ENCODE data around the gene ZNF609.

Gene ZNF609

DNA sequence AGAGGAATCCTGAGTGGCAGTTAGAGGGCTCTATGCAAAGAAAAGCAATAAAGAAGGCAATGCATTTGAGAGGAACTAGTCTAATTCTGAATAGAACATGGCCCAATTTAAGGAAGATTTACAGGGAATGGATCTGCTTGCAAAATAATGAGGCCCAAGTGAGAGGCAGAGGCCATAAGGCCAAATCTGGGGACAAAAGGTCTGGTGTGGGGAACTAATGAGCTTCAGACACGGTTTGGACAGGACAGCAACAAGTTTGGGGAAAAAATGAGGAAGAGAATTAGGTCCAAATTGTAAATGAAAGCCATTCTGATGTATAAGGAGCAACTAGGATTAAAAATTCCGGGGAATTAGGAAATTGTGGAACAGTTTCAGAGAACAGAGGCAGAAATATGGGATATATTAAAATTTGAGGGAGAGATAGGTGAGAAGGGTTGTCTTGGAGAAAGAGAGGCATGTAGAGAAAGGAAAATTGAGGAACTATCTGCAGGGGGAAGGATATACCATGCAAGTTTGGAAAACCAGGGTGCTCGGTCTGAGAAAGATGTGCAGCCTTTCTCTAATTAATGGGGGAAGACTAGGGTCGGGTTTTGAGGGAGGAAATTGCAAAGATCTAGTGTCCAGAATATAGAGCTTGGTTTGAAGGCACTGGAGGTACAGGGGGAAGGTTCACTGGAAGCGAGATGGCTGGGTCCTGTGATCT, 241.3 kb downstream of the ZNF609 start:
- DNase-seq, result no peak

DNA sequence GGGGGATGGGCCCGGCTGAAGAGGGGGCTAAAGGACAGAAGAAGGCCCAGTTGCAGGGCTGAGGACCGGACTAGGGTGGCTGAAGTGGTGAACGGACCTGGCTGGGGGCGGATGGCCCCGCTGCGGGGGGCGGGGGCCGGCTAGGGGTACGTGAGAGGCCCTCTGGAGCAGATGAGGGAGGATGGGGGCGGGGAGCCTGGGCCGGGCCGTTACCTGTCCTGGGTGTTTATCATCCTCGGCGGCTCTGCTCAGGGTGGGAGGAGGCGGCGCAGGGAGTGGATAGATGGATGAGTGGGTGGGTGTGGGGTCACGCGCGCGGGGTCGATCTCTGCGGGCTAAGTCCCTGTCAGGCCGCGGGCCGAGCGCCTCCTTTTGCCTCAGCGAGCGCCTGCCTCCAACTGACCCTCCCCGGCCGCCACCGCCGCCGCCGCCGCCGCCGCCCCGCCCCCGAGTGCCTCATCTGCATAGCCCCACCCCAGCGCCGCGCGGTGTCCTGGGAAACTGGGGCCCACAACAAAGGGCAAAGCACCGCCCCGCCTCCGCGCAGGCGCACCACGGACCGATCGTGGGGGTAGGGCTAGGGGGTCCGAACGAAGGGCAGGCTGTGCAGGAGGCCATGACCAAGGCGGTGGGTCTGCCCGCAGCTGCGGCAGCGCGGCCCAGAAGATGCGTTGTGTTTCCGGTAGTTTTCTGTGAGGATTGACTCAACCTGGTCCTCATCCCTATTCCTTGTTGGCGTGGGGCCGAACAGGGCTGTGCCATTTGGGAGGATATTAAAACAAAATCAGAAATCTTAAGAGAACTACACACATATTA, 242.6 kb downstream of the ZNF609 start:
- peak; percentile 99 for DNase-seq

DNA sequence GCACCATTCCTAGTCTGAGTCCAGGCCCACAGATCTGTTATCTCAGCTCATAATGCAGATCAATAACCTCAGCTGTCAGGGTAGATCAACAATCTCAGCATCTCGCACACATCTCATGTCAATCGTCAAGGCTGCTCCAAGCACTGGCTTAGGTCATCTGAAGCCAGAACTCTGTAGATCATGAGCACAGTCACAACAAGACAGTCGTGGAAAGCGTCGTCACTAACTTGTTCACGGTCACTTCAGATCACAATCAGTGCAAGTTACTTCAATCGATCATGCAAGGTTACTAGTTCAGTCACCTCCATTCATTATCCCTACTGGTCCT, 243.2 kb downstream of the ZNF609 start:
- no peak for DNase-seq

DNA sequence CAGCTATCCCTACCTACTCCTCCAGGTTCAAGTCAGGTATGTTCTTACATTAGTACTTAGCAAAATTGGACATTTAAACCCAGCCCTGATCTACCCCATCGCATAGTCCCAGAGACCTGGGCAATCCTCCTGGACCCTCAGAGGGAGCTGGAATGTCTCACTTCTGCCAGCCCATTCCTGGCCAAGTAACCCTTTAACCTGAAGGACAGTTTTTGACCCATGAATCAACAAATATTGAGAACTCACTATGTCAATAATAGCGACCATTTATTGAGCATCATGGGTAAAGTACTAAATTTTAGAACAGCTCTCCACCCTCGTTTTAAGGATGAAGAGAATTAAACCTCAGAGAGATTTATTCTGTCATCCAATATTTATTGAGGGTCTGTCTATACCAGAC, 244.6 kb downstream of the ZNF609 start:
- no peak for DNase-seq

DNA sequence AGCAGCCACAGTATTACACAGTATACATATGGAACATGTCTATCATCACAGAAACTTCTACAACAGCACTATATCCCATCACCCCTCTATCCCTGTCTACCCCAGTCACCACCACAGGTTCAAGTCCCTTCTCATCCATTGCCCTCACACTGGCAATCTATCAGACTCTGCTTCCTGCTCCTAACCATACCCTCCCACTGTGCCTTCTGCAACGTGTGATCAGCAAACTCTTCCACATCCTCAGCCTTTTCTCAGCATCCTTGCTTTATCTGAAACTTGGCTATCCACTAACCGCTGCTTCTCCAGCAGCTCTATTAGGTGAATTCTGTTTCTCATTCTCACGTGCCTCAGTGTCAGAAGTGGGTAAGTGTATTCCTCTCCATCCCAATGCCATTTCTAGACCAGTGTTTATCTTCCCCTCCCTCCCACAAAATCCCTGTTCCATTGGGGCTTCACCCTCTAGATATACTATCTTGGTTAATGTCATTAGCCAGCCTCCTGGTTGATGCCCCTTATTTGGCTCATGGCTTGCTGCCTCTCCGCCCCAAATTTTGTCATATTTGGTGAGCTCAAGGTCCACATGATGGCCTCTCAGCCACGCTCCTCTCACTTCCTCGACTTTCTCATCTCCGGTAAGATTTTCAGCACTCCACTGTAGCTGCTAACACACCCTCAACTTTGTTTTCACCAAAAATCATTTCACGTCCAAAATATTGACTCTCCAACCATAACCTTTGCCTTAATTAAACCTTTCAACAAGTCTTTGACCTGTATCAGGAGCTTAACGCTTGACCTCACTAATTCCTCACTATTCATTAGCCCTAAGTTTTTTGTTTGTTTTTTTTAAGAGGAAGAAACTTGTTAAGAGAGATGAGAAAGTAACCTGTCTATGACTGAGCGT, 245.9 kb downstream of the ZNF609 start:
- no peak for DNase-seq

DNA sequence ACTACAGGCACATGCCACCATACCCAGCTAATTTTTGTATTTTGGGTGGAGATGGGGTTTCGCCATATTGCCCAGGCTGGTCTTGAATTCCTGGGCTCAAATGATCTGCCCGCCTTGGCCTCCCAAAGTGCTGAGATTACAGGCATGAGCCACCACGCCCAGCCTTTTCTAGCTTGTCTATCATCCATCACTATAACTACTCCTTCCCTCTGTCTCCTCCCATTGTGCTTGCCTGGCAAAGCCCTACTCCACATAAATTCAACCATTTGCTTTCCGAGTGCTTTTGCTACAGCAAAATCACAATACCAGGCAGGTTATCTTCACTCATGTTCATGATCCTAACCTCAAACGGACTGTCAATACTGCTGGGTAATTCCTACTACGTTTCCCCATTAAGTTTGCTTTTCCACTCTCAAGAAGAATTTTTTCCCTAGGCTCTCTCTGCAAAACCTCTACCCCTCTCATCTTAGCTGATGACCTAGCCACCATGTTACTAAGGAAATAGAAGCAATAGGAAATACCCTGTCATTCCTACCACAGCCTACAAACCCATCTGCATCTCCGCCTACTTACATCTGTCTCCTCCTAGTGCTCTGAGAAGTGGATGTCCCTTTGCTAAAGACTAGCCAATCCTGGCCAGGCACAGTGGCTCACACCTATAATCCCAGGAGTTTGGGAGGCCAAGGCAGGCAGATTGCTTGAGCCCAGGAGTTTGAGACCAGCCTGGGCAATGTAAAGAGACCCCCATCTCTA, 250.5 kb downstream of the ZNF609 start:
- no peak for DNase-seq

DNA sequence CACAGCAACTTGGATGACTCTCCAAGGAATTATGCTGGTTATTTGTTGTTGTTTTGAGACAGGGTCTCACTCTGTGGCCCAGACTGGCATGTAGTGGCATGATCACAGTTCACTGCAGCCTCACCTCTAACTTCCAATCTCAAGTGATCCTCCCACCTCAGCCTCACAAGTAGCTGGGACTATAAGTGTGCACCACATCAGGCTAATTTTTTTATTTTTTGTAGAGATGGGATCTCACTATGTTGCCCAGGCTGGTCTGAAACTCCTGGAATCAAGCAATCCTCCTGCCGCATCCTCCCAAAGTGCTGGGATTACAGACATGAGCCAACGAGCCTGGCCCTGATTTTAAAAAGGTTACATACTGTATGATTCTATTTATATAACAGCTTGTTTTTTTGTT, 252.0 kb downstream of the ZNF609 start:
- DNase-seq, result no peak

DNA sequence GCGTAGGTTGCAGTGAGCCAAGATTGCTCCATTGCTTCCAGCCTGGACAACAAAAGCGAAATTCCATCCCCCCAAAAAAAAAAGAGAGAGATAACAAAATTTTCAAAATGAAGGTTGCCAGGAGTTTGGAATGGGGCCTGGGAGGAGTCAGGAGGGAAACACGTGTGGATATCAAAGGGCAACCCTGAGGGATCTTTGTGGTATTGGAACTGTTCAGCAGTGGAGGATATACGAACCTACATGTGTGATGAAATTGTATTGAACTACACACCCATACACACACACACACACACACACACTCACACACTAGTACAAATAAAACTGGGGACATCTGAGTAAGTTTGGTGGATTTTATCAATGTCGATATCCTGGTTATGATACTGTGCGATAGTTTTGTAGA, 253.2 kb downstream of the ZNF609 start:
- no peak for DNase-seq

DNA sequence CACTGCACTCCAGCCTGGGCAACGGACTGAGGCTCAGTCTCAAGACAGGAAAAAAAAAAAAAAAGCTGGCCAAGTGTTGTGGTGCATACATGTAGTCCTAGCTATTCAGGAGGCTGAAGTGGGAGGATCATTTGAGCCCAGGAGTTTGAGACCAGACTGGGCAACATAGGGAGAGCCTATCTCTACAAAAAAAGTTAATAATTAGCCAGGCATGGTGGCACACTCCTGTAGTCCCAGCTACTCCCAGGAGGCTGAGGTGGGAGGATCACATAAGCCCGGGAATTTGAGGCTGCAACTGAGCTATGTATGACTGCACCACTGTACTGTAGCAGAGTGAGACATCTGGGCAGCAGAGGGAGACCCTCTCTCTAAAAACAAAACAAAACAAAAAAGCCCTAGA, 256.1 kb downstream of the ZNF609 start:
- DNase-seq, result no peak

DNA sequence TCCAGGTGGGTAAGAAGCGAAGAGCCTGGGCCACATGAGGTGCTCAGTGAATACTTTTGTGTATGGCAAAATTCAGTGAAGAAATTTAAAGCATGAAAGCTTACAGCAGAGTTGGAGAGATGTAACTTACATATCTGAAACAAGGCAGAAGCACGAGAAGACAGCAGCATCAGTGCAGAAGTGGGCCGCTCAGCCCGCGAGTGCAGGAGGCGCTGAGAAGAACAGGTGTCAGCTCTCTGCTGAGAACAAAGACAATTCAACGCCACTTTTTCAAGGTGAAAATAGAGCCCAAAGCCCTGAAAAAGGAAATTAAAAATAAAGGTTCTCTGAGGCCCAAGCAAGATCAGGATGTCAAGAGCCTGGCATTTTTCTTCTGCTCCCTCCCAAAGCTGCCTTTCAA, 256.8 kb downstream of the ZNF609 start:
- no peak for DNase-seq

DNA sequence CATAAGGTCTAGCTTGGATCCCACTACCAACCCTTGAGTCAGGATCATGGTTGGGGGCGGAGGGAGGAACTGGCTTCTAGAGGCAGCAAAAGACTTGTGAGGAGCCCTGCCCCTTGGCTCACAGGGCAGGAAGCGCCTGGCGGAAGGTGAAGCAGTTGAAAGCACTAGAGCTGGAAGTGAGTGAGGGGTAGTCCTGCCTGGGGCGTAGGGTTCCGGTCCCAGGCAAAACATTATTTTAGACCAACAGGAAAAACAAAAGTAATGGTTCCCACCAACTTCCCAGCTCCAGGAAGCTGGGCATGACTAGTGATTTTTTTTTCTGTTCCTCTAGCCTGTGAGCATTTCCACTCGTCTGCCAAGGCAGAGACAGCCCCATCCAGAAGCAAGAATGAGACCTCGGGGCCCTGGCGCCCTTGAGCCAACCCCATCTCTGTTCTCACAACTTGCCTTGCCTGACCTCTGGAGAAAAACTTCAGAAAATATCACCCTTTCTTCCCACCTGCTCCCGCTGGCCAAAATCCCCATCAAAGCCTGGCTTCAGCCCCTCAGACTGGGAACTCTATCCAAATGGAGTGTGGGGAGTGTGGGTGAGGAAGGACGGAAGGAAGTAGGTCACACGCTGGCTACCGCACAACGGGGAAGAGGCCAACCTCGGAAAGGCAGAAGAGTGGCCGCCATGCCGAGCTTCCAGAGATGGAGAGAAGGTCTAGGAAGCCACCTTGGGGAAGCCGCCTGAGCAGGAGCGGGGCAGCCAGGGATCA, 257.5 kb downstream of the ZNF609 start:
- no peak for DNase-seq

DNA sequence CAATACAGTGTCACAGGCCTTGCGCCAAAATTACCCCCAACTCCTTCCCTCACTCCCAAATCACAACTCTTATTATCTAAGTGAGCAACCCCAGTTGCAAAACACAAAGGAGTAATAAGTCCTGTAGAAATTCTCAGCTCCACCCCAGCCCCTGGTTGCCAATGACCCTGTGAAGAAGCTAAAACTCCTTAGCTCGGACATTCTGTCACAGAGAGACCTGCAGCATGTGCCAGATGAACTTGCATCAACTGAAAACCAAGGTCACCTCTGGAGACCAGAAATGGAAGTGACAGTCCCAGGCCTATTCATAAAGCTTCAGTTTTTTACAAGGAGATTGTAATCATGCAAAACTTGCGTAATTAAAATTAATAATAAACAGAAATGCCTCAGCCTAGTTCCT, 259.8 kb downstream of the ZNF609 start:
- no peak for DNase-seq

DNA sequence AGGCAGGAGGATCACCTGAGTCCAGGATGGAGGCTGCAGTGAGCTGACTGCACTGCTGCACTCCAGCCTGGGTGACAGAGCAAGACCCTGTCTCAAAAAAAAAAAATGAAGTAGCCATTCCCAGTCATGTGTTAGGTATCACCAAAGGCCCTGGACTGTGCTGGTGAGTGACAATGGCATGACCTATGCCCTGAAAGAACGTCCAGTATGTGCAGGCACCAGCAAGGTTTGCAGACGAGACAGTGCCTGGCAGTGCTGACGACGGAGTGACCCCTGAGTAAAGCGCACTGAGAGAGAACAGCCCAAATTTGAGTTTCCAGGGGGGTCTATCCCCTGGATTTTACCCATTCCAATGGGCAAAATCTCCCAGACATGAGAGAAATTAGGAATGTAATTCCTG, 269.8 kb downstream of the ZNF609 start:
- DNase-seq, result no peak

DNA sequence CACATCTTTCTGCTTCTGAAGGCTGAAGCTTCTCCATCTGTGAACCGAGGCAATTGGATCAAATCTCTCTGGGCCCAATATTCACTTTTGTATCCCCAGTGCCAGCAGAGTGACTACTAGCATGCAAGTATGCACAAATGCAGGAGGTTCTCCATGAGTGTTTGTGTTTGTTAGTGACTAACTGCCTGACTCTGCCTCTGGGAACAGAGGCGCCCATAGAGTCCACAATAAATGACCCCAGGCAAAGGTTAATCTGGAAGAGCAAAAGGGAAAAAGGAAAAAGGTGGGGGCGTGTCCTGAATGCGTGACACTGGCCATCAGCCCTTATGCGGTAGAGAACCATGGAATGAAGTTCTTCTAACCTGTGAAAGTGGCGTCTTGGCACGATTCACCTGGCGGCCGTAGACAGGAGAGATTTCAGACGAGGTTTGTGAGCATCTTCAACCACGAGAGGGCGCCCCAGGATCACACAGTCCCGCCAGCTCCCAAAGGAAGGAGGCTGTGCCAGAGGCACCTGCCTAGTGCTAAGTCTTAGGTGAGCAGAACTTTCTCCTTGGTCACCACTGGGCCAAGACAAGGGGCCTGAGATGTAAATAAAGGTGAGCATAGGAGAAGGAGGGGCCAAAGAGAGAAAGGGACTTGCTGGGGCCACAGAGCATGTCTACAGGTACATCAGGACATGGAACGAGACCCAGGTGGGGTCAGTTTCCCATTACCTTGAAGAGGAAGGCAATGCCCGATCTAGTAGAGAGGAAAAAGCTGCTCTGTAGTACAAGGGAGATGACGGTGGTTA, 270.8 kb downstream of the ZNF609 start:
- peak; percentile 87 for DNase-seq

DNA sequence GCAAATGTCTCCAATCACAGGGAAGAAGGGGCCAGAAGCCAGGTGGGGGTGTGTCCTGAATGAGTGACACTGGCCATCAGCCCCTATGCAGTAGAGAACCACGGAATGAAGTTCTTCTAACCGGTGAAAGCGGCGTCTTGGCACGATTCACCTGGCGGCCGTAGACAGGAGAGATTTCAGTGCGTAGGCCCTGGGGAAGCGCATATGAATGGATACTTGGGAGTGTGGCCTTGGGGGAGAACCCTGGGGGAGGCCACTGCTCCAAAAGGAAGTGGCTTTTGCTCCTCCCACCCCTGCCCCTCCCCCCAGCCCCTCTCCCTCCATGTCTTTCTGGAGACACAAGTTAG, 271.4 kb downstream of the ZNF609 start:
- DNase-seq, result no peak

DNA sequence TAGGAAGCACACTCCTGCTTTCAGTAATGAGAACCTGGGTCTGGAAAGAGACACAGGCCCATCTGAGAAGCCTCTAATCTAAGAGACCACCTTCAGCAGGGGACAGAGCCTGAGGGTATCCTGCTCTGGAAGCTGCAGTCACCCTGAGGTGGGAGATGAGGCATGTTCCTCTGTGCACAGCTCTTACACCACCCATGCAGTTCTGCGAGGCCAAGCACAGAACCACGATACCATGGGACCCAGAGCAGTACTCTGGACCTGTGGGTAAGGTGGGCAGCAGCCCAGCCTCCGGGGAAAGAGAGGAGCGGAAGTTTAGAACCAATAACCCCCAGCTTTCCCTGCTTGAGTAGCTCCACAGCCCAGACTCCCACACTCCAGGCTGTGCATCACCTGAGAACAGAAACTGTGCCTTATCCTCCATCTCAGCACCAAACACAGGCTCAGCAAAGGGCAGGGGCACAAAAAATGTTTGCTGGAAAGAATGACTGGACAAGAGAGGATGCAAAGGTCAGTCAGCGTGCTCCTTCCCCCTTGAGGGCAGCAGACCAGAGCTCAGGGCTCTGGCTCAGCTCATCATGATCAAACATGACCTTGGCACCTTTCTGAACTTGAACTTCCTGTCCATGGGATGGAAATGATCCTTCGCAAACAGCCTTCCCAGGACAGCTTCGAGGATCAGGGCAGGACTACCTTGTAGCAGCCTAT, 271.9 kb downstream of the ZNF609 start:
- no peak for DNase-seq
